Endothelial cell of umbilical vein (primary cell): ENCODE measurements around the gene C1QTNF4. TPM values are rescaled to one million over a fixed set of nuclear protein-coding genes. Genes with fewer than 3 reads are reported as not detected.

Experiments used
- BruUV-seq: library from RNA; stranded (reverse); fragments of 400-500 nt; replicated peaks from 2 replicates; lab custom pipeline; 2021; lab: Mats Ljungman, UMichigan
- CTCF ChIA-PET: fragments of 300-600, 350-600 bp; sonication (Branson Sonifier 250); formaldehyde crosslinking; loops from one replicate; lab custom pipeline; 2021; ENCODE audit warnings: antibody characterized with exemption, inconsistent platforms; lab: Charles Lee
- POLR2A ChIA-PET: fragments of 300-600, 350-600 bp; sonication (Branson Sonifier 250); formaldehyde crosslinking; loops from one replicate; lab custom pipeline; 2021; ENCODE audit warnings: antibody characterized with exemption, inconsistent platforms; lab: Charles Lee
- DNase-seq: peaks from one replicate; pipeline ENCODE4 v3.0.0-alpha.2; 2011; ENCODE audit warnings: low read depth, low spot score
- FAIRE-seq: peaks from 2 replicates; lab custom pipeline; 2011; peaks lifted over from hg19 to GRCh38; lab: Jason Lieb, UNC
- H2AFZ ChIP-seq: 2 replicates; pipeline ENCODE4 v1.6.0; 2012; ENCODE audit warnings: low read depth, low read length, control low read depth, inconsistent platforms
- H3K27ac ChIP-seq: 2 replicates; pipeline ENCODE4 v1.5.1; 2011; ENCODE audit warnings: low read depth, mild to moderate bottlenecking, control low read depth, low read length, moderate library complexity; ENCODE audit not compliant: insufficient read depth
- H3K27me3 ChIP-seq, 2 experiments: 2 replicates each; pipeline versions ENCODE4 v1.6.0 to v1.6.1; 2011; ENCODE audit warnings: low read length in 2 of 2, mixed read lengths in 1 of 2; ENCODE audit not compliant: control insufficient read depth in 2 of 2, insufficient read depth in 2 of 2
- H3K36me3 ChIP-seq, 2 experiments: 2 replicates in 1 of 2; 3 replicates in 1 of 2; pipeline ENCODE4 v1.5.1; 2011; ENCODE audit warnings: low read length in 2 of 2, mild to moderate bottlenecking in 1 of 2, moderate library complexity in 1 of 2; ENCODE audit not compliant: control insufficient read depth in 2 of 2, insufficient read depth in 2 of 2; ENCODE audit errors: extremely low read depth in 1 of 2
- H3K4me1 ChIP-seq: 3 replicates; pipeline ENCODE4 v1.5.1; 2011; ENCODE audit warnings: mild to moderate bottlenecking, low read length; ENCODE audit not compliant: control insufficient read depth, insufficient read depth; ENCODE audit errors: extremely low read depth
- H3K4me2 ChIP-seq: 2 replicates; pipeline ENCODE4 v1.6.1; 2011; ENCODE audit warnings: low read length, control low read depth, mixed read lengths; ENCODE audit not compliant: insufficient read depth
- H3K4me3 ChIP-seq, 3 experiments: fragments of 200-600 bp in 1 of 3; sonication (generic), shearing (Covaris generic) in 1 of 3; replicated peaks in 1 of 3; 2 replicates each; pipeline ENCODE4 v1.5.1; 2011 to 2016; ENCODE audit warnings: control low read depth in 3 of 3, low read length in 3 of 3, mild to moderate bottlenecking in 2 of 3, inconsistent platforms in 1 of 3, low read depth in 1 of 3, moderate library complexity in 1 of 3; ENCODE audit not compliant: insufficient read depth in 1 of 3
- H3K79me2 ChIP-seq: 2 replicates; pipeline ENCODE4 v1.6.0; 2012; ENCODE audit warnings: low read length, inconsistent platforms; ENCODE audit not compliant: control insufficient read depth, insufficient read depth
- H3K9ac ChIP-seq: replicated peaks from 2 replicates; pipeline ENCODE3; 2011; ENCODE audit warnings: low read length, control low read depth; ENCODE audit not compliant: insufficient read depth; ENCODE audit errors: extremely low read depth
- H3K9me1 ChIP-seq: replicated peaks from 3 replicates; pipeline ENCODE4 v1.6.0; 2011; ENCODE audit warnings: mild to moderate bottlenecking, low read length; ENCODE audit not compliant: control insufficient read depth, insufficient read depth; ENCODE audit errors: extremely low read depth
- H3K9me3 ChIP-seq: replicated peaks from 2 replicates; pipeline ENCODE4 v1.5.1; 2012; ENCODE audit warnings: low read length, inconsistent platforms; ENCODE audit not compliant: control insufficient read depth, insufficient read depth
- H4K20me1 ChIP-seq: replicated peaks from 2 replicates; pipeline ENCODE3; 2011; ENCODE audit warnings: mild to moderate bottlenecking, low read length; ENCODE audit not compliant: control insufficient read depth, insufficient read depth; ENCODE audit errors: extremely low read depth
- CTCF ChIP-seq, 2 donors: IDR thresholded peaks; 1 replicate in 1 of 2; 2 replicates in 1 of 2; pipeline ENCODE4 v1.5.1; 2011; ENCODE audit warnings: low read length in 2 of 2, mild to moderate bottlenecking in 2 of 2, moderate library complexity in 2 of 2, control low read depth in 1 of 2, inconsistent platforms in 1 of 2, low read depth in 1 of 2; ENCODE audit not compliant: insufficient read depth in 1 of 2; ENCODE audit errors: extremely low read depth in 1 of 2
- EZH2 ChIP-seq: IDR thresholded peaks from 2 replicates; pipeline ENCODE4 v1.6.1; 2012; ENCODE audit warnings: borderline replicate concordance, low read depth, mild to moderate bottlenecking, moderate library complexity, low read length, inconsistent platforms; ENCODE audit not compliant: severe bottlenecking
- FOS ChIP-seq: IDR thresholded peaks from 2 replicates; pipeline ENCODE4 v1.6.1; 2011; ENCODE audit warnings: mild to moderate bottlenecking, low read length, moderate library complexity, borderline replicate concordance; ENCODE audit not compliant: insufficient read depth
- GATA2 ChIP-seq: IDR thresholded peaks from 2 replicates; pipeline ENCODE4 v1.7.0; 2011; ENCODE audit warnings: low read depth, mild to moderate bottlenecking, moderate library complexity, mixed read lengths, low read length; ENCODE audit not compliant: insufficient read length, insufficient read depth
- JUN ChIP-seq: IDR thresholded peaks from 2 replicates; pipeline ENCODE4 v1.6.1; 2011; ENCODE audit warnings: borderline replicate concordance, low read depth; ENCODE audit not compliant: insufficient read length, insufficient read depth
- MAX ChIP-seq: IDR thresholded peaks from 2 replicates; pipeline ENCODE4 v1.6.1; 2011; ENCODE audit not compliant: insufficient read depth, insufficient read length
- MYC ChIP-seq: IDR thresholded peaks from one replicate; pipeline ENCODE4 v1.6.1; 2011; ENCODE audit warnings: mild to moderate bottlenecking, low read depth, low read length
- POLR2A ChIP-seq: IDR thresholded peaks from 2 replicates; pipeline ENCODE4 v1.6.1; 2012; ENCODE audit warnings: low read depth, mild to moderate bottlenecking, control low read depth, low read length
- POLR2AphosphoS5 ChIP-seq: IDR thresholded peaks from 2 replicates; pipeline ENCODE4 v1.6.1; 2012; ENCODE audit warnings: low read depth, mild to moderate bottlenecking, control low read depth, low read length, moderate library complexity; ENCODE audit not compliant: insufficient read depth
- dilution Hi-C: fragments of 300-500 bp; cut with MboI; formaldehyde crosslinking; loops from one replicate; pipeline ENCODE4 v1.15.0; 2019; ENCODE audit warnings: low sequenced_read_pairs; ENCODE audit not compliant: extremely low pct_ligation_motif_present
- intact Hi-C: fragments of 100-400 bp; cut with micrococcal nuclease; formaldehyde crosslinking; loops from one replicate; pipeline ENCODE4 v1.10.0; 2022
- polyA plus RNA-seq, 4 experiments: library from polyadenylated mRNA; depleted of rRNA in 3 of 4; stranded (reverse) in 3 of 4; unstranded in 1 of 4; fragments of >200 nt; gene quantifications; 2 replicates each; pipeline versions ENCODE4 v1.2.1 to v1.2.3, GENCODE V29; 2011 to 2012; ENCODE audit warnings: missing spikeins in 1 of 4
- total RNA-seq: library from RNA; stranded (reverse); gene quantifications from 2 replicates; pipeline ENCODE4 v1.2.3, GENCODE V29; 2021

Gene C1QTNF4
- total and polyA plus RNA-seq, 2 donors (not counting 3 experiments of a cell fraction or from before 2014, with no cell fraction given), result 1.7 to 5.4 TPM

GRCh38 chr11:47573321-47573720 lies 20.9 kb downstream of the C1QTNF4 start:
- no peak for DNase-seq
- no peaks in the 10 kb centered on the region for H3K9me1 ChIP-seq
- H3K27me3 ChIP-seq, result no peaks in the 10 kb centered on the region
- no peak for TF ChIP-seq POLR2AphosphoS5
- TF ChIP-seq GATA2, result no peak
- TF ChIP-seq JUN, result no peak
- TF ChIP-seq MAX, result no peak
- TF ChIP-seq MYC, result no peak
- TF ChIP-seq FOS, result no peak
- no peak for TF ChIP-seq CTCF (IDR thresholded peaks at IDR 0.05; ENCODE audit: extremely low read depth in 1 of 2, insufficient read depth in 1 of 2, low read depth in 1 of 2, low read length in 2 of 2)
- TF ChIP-seq POLR2A, result no peak
- TF ChIP-seq EZH2, result no peak
- POLR2A ChIA-PET, result no interaction called here
- H3K9me3 ChIP-seq, result no peaks in the 10 kb centered on the region
- H3K4me2 ChIP-seq, result no peak overlapping the region
- H3K36me3 ChIP-seq, result peaks cover 8 to 17% of the 10 kb centered on the region in 2 experiments
- H3K4me3 ChIP-seq, result no peak overlapping the region
- dilution Hi-C loops, result no loop called here
- H3K79me2 ChIP-seq, result peaks cover 32% of the 10 kb centered on the region
- CTCF ChIA-PET, result interaction anchor here (0.9 kb wide), 1 partner anchor 20 kb away, joined by 5 read pairs; the partner anchor contains the start of gene CELF1
- no peak overlapping the region for H3K9ac ChIP-seq
- H2AFZ ChIP-seq, result no peak overlapping the region
- intact Hi-C loops, result no loop called here
- peaks cover 3% of the 10 kb centered on the region for H4K20me1 ChIP-seq
- no peak for FAIRE-seq
- peaks cover 14% of the 10 kb centered on the region for H3K4me1 ChIP-seq
- H3K27ac ChIP-seq, result no peak overlapping the region
- no TSS peak for BruUV-seq
